ENCODE data around the gene HOXB4.

HOXB4 gene

GRCh38 chr17:48589831-48590606 is 11.9 kb upstream of the HOXB4 start, which contains the start of gene HOXB3:
HOXB3 (minus strand) TSS chr17:48590241; CDS start chr17:48552474, 37,767 bp downstream.
- DNase-seq (ENCODE audit: low spot score), result no peak

- no peak for DNase-seq (ENCODE audit: low spot score)
These were observed 11.1 kb upstream of the HOXB4 start for GRCh38 chr17:48589060-48589830.

DNA sequence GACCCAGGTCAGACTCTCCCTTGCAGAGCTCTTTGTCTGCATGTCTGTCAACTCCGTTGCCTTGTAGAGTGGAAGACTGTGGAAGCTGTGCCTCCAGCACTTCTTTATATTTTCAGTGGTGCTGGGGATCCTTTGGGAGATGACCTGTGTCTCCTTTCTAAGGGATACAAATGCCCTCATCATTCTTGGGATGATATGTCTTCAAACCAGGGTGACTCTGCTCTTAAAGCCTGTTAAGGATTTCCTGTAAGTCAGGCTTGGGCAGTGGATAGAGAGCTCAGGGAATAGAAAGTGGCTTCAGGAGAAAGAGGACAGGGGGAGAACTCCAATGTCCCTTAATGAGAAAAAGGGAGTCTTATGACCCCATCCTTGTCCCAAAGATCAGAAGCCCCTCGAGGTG is 10.4 kb upstream of the HOXB4 start:
- DNase-seq (ENCODE audit: low spot score), result no peak

- DNase-seq (ENCODE audit: low spot score), result no peak
These were observed 9.9 kb upstream of the HOXB4 start for GRCh38 chr17:48588074-48588415.

DNA sequence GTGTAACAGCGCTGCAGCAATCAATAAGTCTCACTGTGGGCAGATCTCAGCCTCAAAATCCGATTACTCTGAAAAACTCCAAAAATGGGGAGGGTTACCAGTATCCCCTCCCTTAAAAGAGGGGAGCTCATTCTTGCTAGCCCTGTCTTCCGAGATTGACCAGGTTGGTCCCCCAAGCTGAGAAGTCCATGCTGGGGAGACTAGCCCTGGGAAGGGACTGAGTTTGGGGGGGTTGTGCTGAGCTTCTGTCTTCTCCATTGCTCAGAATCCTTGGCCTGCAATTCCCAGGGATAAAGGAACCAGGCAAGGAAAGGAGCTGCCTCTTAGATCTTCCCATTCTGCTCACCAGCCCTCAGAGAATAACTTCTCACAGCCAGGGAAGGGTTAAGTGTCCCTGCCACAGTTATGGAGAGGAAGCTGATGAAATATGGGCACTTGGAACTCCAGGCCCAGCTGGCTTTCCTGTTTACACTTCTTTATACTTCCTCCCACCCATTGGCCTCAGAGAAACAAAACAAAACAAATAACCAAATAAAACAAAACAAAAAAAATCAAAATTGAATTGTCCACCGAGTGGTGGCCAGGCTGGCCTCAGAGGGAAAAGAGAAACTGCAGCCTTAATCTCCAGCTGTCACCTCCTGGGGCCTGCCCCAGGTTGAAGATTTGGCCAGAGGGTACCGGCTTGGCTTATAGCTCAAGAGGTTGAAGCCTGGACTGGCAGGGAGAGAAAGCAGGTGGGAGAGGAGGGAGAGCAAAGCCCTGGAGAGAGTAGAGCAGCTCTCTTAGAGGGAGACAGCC is 9.3 kb upstream of the HOXB4 start:
- no peak for DNase-seq (ENCODE audit: low spot score)

DNA sequence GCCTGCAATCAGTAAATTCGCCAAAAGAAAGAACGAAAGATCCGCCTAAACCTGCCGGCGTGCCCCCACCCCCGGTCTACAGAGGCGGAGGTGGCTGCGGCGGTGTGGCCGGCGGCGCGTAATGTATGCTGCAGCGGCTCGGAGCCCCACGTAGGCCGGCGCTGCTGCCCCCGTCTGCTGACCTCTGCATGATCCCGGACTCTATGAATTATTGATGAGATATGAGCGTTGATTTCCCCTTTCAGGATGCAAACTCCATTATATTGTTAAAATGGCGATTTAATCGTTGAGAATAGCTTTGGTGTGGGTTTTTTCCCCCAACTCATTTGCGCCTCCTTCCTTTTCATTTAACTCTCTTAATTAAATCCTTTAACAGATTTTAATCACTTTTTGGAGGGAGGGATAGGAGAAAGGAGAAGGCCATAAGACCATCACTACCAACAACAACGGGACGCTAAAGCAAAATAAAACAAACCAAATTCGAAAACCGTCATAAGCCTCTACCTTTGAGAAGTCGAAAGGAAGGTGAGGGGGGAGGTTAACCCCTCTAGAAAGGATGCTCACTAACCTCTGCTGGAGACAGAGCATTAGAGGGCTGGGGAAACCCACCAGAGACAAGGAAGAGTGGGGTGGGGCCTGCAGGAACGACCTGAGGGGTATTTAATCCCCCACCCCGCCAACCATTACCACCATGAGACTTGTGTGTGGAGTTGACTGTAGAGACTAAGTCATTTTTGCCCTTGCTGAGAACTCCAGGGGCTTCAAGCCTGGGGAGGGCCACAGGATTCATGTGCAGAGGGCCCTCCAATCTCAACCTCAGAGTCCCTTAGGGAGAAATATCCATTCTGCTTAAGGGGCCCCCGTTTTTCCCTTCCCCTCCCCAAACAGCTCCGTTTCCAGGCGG is 8.5 kb upstream of the HOXB4 start:
- DNase-seq (ENCODE audit: low spot score), result no peak

DNA sequence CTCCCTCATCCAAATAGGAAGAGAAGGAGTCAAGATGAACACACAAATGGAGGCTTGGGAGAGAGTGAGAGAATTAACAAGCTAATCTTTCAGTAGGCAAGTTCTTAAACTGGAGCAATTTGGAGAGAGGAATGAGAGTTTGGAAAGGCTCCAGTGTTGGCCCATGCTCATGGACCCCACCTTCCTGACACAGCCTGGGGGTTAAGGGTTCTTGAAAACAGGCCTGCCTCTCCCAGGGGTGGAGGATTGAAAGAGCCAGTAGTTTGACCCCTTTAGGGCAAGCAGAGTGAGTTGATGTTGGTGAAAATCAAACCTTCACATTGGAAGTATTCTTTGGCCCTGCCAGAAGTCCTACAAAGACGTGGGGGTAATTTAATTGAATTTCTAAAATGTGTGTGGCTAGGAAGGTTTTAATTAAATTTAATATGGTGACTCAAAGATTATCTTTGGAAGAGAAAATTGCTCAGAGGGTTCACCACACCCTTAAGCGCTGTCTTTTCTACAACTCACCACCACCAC is 6.1 kb upstream of the HOXB4 start:
- DNase-seq (ENCODE audit: low spot score), result no peak

DNA sequence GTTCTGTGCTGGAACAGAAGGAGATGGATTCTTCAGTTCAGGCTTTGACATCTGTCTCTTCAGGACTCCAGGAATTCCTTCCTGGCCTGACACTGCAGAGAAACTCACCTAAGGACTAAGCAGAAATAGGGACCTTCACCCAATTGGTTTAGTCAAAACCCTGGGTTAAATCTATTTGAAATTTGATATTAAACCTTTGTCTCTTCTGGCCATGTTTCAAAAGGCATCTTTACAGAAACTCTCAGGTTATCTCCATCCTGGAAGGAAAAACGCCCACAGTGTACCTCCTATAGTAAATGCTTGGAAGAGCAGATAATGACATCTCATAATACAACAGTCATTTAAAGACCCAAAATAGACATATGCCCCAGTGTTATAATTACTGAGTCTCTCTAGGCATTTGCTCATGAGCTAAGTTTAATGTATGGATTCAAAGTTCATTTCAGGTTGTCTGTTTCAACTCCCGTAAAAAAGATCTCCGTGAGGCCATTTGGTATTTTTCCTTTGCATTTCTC is 5.6 kb upstream of the HOXB4 start:
- no peak for DNase-seq (ENCODE audit: low spot score)

DNA sequence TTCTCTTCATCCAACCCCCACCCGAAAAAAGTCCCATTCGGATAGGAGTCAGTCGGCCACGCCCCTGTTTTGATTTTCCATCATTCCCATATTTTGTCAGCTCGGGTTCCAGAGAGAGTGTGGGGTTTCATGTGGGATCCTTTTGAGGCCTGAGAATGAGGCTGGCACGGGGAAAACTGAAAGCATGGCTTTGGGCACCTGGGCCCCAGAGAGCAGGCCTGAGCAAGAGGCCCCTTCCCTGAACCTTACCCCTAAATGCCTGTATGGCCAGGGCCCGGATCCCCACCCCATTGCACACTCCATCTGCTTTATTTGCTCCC is 4.6 kb upstream of the HOXB4 start:
- DNase-seq (ENCODE audit: low spot score), result no peak

- no peak for DNase-seq (ENCODE audit: low spot score)
These were observed 1.8 kb upstream of the HOXB4 start for GRCh38 chr17:48579760-48580554.

DNA sequence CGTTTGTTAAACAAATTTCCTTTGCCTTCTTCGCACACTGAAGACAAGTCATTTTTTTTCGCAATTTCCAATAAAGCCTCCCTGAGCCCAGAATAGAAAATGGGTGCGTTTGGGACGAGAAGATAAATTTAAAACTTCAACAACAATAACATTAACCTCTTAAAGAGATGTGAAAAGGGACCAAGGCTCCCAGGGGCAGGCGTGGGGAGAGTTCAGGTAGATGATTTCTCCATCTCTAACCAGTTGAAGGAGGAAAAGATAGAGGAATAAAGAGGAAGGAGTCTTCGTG is 1.3 kb upstream of the HOXB4 start:
- DNase-seq (ENCODE audit: low spot score), result no peak

GRCh38 chr17:48578616-48579470 is 693 bp upstream of the HOXB4 start:
- DNase-seq (ENCODE audit: low spot score), result no peak

- DNase-seq (ENCODE audit: low spot score), result peak; percentile 29
These were observed 712 bp downstream of the HOXB4 start for GRCh38 chr17:48577330-48577945.

- DNase-seq (ENCODE audit: low spot score), result no peak
These were observed 1.5 kb downstream of the HOXB4 start for GRCh38 chr17:48576479-48577309.

DNA sequence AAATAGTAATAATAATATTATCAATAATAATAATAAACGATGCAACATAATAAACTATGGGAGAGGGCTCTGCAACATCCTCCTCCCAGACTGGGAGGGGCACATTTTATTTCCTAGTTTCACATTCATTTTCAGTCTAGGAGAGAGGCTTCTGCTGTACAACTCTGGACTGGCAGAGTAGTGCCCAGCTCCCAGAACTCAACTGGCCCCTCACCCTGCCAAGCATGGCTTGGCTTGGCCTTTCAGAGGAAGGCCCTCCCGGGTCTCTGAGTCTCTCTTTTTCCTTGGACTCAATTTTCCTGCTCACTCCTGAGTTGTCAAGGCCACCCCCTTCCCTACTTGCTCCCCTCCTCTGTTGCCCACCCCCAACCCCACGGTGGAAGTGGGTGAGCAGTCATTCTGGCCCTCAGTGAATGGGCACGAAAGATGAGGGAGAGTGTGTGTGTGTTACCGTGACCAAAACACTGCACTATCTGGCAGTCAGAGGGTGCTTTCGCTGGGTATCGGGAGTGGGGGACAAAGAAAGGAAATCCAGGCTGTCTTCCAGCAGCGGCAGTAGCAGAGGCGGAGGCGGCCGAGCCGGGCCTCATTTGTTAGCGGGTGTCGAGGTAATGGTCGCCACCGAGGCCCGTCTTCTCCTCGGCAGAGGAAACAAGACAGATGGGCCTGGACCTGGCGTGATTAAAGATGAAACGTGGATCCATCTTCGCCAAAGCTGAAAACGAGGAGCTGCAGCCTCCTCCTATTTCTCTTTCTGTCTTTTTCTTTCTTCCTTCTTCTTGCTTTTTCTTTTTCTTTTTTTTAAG is 2.3 kb downstream of the HOXB4 start:
- no peak for DNase-seq (ENCODE audit: low spot score)

DNA sequence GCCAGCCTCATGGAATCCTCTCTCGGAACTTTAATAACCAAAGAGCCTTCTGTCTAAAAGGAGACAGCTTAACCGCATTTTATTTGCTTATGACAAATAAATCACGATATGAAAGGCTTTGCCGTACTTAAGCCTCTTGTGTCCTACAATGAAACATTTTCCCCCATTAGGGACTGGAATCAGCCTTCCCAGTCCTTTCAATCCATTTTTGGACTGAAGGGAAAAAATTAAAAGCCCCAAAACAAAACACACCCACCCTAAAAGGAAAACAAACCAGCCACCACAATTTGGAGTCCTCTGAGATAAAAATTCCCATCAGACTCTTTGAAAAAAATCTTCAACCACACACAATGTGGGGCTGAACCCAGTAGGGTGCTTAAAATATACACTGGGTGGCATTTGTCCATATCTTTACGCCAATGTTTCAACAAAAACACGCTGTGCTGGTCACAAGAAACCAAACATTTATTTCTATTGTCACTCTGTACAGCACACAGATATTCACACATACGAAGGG is 3.0 kb downstream of the HOXB4 start:
- DNase-seq (ENCODE audit: low spot score), result no peak

DNA sequence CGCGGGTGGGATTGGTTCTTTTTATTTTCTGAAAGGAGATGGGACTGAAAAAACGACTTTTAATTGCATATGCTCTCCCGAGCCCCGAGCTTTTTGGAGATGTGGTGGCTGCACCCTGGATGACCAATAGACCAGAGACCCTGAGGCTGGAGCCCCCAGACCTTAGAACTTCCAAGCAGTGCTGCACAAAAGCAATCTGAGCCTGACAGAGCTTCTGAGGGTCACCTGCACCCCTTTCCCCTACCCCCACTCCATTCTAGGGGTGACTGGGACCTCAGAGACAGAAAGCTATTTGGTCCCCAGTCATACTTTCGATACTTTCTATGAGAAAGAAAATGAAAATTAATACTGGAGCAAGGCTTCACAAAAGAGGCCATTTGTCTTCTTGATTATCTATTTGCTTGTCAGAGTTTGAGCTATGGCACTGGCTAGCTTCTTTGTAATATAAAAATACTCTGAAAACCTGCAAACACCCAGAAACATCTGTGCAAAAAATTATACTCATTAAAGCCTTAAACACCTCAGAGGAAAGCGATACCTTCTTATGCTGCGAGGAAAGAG is 3.6 kb downstream of the HOXB4 start:
- DNase-seq (ENCODE audit: low spot score), result no peak
